Fibroblast of peridontal ligament (primary cell): ENCODE data around the gene VPS26C.
"Not testable (repeated sequence)": the region's sequence is repeated elsewhere in the genome, so short reads cannot be mapped to it uniquely, and the experiment has no call there.

Source experiments
- DNase-seq: peaks from one replicate; pipeline ENCODE4 v3.0.0-alpha.2; 2010; ENCODE audit errors: extremely low read depth

Gene VPS26C

GRCh38 chr21:37267269-37268185, at the start of gene VPS26C:
Gene VPS26C (minus strand): TSS chr21:37267334. CDS start chr21:37267294, 40 bp downstream.
- DNase-seq = peak; percentile 99

- not testable (repeated sequence) for DNase-seq
Measured at GRCh38 chr21:37316072-37316471, 48.9 kb upstream of the VPS26C start.

- no peak for DNase-seq
Measured at GRCh38 chr21:37300114-37300751, 33.1 kb upstream of the VPS26C start.

GRCh38 chr21:37297364-37297763, 30.2 kb upstream of the VPS26C start:
- DNase-seq = no peak

- no peak for DNase-seq
Measured at GRCh38 chr21:37294679-37295078, 27.5 kb upstream of the VPS26C start.

- DNase-seq = peak; percentile 36
Measured at GRCh38 chr21:37292941-37293340, 25.8 kb upstream of the VPS26C start.

GRCh38 chr21:37292041-37292440, 24.9 kb upstream of the VPS26C start:
- DNase-seq = no peak

GRCh38 chr21:37283191-37283710, 16.1 kb upstream of the VPS26C start:
- DNase-seq = not testable (repeated sequence)

- DNase-seq = not testable (repeated sequence)
Measured at GRCh38 chr21:37282602-37283001, 15.5 kb upstream of the VPS26C start.

GRCh38 chr21:37281993-37282392, 14.9 kb upstream of the VPS26C start:
- DNase-seq = no peak

GRCh38 chr21:37281579-37281978, 14.4 kb upstream of the VPS26C start:
- DNase-seq = no peak

GRCh38 chr21:37279271-37279670, 12.1 kb upstream of the VPS26C start:
- DNase-seq = not testable (repeated sequence)

GRCh38 chr21:37278199-37278598, 11.1 kb upstream of the VPS26C start:
- DNase-seq = no peak

GRCh38 chr21:37276377-37276776, 9.2 kb upstream of the VPS26C start:
- DNase-seq = no peak

GRCh38 chr21:37273911-37274690, 7.0 kb upstream of the VPS26C start:
- DNase-seq = no peak

- no peak for DNase-seq
Measured at GRCh38 chr21:37273440-37273839, 6.3 kb upstream of the VPS26C start.

- DNase-seq = no peak
Measured at GRCh38 chr21:37272897-37273296, 5.8 kb upstream of the VPS26C start.

GRCh38 chr21:37270576-37271365, 3.6 kb upstream of the VPS26C start:
- no peak for DNase-seq

GRCh38 chr21:37269481-37269880, 2.3 kb upstream of the VPS26C start:
- no peak for DNase-seq

GRCh38 chr21:37268186-37268503, 1.0 kb upstream of the VPS26C start:
- no peak for DNase-seq

GRCh38 chr21:37266515-37267221, 466 bp downstream of the VPS26C start:
- peak; percentile 29 for DNase-seq
